Activated CD8-positive, alpha-beta T cell treated with anti-CD3 and anti-CD28 coated beads for 36 hours (primary cell): ENCODE results near the gene RGS14. TPM values are rescaled to one million over a fixed set of nuclear protein-coding genes. Genes with fewer than 3 reads are reported as not detected.

ENCODE experiments used
- ATAC-seq: fragments of 200-7000 bp; cut with Tn5 transposase; one replicate; pipeline ENCODE4 v1.10.0; 2021; ENCODE audit warnings: mild to moderate bottlenecking, moderate library complexity
- CTCF ChIA-PET: fragments of 350-600 bp; sonication (Branson Sonifier 250); formaldehyde crosslinking; loops from one replicate; lab custom pipeline; 2021; ENCODE audit warnings: antibody characterized with exemption; lab: Charles Lee
- POLR2A ChIA-PET: fragments of 350-600 bp; sonication (Branson Sonifier 250); formaldehyde crosslinking; loops from one replicate; lab custom pipeline; 2021; ENCODE audit warnings: antibody characterized with exemption; lab: Charles Lee
- DNase-seq: peaks from one replicate; pipeline ENCODE4 v3.0.0-alpha.2; 2020
- H3K27ac Mint-ChIP-seq: one replicate; pipeline ENCODE4 v1.8.0; 2021; ENCODE audit warnings: mild to moderate bottlenecking, mixed read lengths
- H3K27me3 Mint-ChIP-seq: one replicate; pipeline ENCODE4 v1.8.0; 2021; ENCODE audit warnings: mixed read lengths
- H3K36me3 Mint-ChIP-seq: one replicate; pipeline ENCODE4 v1.8.0; 2021; ENCODE audit warnings: low read depth, mixed read lengths
- H3K4me1 Mint-ChIP-seq: one replicate; pipeline ENCODE4 v1.8.0; 2021; ENCODE audit warnings: low read depth, mixed read lengths
- H3K4me3 Mint-ChIP-seq: one replicate; pipeline ENCODE4 v1.8.0; 2021; ENCODE audit warnings: mild to moderate bottlenecking, moderate library complexity, mixed read lengths
- H3K9me3 Mint-ChIP-seq: one replicate; pipeline ENCODE4 v1.8.0; 2021; ENCODE audit warnings: mixed read lengths
- intact Hi-C: fragments of 100-400 bp; cut with micrococcal nuclease; formaldehyde crosslinking; loops from one replicate; pipeline ENCODE4 v1.10.0; 2022
- total RNA-seq, 2 experiments: library from RNA; stranded (reverse); gene quantifications; one replicate each; pipeline ENCODE4 v1.2.3, GENCODE V29; 2021
- TF ChIP-seq, protein P1 (sequence below): fragments of 200-600 bp; IDR thresholded peaks from one replicate; pipeline ENCODE4 v1.8.0; 2022; ENCODE audit warnings: antibody characterized with exemption, mild to moderate bottlenecking

Gene RGS14
- total RNA-seq, 2 experiments from 2014 or later: 50.4 to 52.5 TPM

DNA sequence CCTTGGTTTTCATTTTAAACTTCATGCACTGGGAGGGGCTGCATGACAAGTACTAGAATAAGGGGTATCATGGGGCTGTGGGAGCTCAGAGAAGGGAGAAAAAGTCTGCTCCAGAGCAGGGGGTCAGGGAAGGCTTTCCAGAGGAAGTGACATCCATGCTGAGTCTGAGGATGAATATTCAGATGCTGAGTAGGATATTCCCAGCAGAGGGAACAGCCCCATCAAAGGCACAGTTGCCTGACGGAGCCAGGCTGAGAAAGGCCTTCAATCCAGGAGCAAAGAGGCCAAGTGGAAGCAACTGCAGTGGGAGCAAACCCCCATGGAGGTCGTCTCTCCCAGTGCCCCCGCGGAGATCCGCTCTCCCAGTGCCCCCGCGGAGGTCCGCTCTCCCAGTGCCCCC lies 38.4 kb downstream of the RGS14 start:
- no peak overlapping the region for H3K27ac Mint-ChIP-seq
- ATAC-seq (no peak), DNase-seq (no peak)
- no peak overlapping the region for H3K4me3 Mint-ChIP-seq
- peaks cover 1% of the 10 kb centered on the region for H3K27me3 Mint-ChIP-seq
- no peaks in the 10 kb centered on the region for H3K9me3 Mint-ChIP-seq
- POLR2A ChIA-PET: no interaction called here
- peaks cover 5% of the 10 kb centered on the region for H3K4me1 Mint-ChIP-seq
- intact Hi-C loops: loop anchor here (10.0 kb wide), 1 partner anchor 81 kb away; the partner anchor contains the start of gene MXD3
- H3K36me3 Mint-ChIP-seq: no peaks in the 10 kb centered on the region
- CTCF ChIA-PET: interaction anchor here (0.8 kb wide), 1 partner anchor 17 kb away, joined by 3 read pairs; no protein-coding TSS in a partner anchor
- TF ChIP-seq, protein P1, sequence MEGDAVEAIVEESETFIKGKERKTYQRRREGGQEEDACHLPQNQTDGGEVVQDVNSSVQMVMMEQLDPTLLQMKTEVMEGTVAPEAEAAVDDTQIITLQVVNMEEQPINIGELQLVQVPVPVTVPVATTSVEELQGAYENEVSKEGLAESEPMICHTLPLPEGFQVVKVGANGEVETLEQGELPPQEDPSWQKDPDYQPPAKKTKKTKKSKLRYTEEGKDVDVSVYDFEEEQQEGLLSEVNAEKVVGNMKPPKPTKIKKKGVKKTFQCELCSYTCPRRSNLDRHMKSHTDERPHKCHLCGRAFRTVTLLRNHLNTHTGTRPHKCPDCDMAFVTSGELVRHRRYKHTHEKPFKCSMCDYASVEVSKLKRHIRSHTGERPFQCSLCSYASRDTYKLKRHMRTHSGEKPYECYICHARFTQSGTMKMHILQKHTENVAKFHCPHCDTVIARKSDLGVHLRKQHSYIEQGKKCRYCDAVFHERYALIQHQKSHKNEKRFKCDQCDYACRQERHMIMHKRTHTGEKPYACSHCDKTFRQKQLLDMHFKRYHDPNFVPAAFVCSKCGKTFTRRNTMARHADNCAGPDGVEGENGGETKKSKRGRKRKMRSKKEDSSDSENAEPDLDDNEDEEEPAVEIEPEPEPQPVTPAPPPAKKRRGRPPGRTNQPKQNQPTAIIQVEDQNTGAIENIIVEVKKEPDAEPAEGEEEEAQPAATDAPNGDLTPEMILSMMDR: no peak

DNA sequence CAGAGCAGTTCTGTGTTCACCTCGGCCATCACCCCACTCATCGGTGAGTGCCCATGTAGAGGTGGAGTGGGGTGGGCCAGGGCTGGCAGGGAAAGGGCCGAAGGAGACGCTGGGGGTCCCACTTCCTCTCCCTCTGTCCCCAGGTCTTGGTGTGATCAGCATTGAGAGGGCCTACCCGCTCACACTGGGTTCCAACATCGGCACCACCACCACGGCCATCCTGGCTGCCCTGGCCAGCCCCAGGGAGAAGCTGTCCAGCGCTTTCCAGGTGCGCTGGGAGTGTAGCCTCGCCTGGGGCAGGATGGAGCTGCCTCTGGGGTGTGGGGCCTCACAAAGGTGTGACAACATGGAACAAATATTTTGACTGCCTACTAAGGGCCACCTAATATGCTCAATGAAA lies 39.1 kb downstream of the RGS14 start:
- no peaks in the 10 kb centered on the region for H3K4me1 Mint-ChIP-seq
- peaks cover 8% of the 10 kb centered on the region for H3K27me3 Mint-ChIP-seq
- ATAC-seq (no peak), DNase-seq (no peak)
- POLR2A ChIA-PET: no interaction called here
- CTCF ChIA-PET: no interaction called here
- TF ChIP-seq, protein P1: no peak
- no peaks in the 10 kb centered on the region for H3K36me3 Mint-ChIP-seq
- H3K9me3 Mint-ChIP-seq: no peaks in the 10 kb centered on the region
- H3K27ac Mint-ChIP-seq: no peak overlapping the region
- H3K4me3 Mint-ChIP-seq: no peak overlapping the region
- intact Hi-C loops: loop anchor here (10.0 kb wide), 1 partner anchor 82 kb away; the partner anchor contains the start of gene MXD3

GRCh38 chr5:177397875-177398390 lies 40.2 kb downstream of the RGS14 start:
- ATAC-seq (no peak), DNase-seq (no peak)
- ChIA-PET CTCF (interaction anchor here (1.3 kb wide), 1 partner anchor 28 kb away, joined by 4 read pairs; no protein-coding TSS in a partner anchor), POLR2A (interaction anchor here (1.2 kb wide), 1 partner anchor 50 kb away, joined by 5 read pairs; the partner anchor contains the start of gene PRR7)
- Mint-ChIP-seq H3K36me3 (no peaks in the 10 kb centered on the region), H3K9me3 (no peaks in the 10 kb centered on the region), H3K4me1 (peaks cover 11% of the 10 kb centered on the region), H3K27me3 (peaks cover 18% of the 10 kb centered on the region), H3K27ac (no peak overlapping the region), H3K4me3 (no peak overlapping the region)
- intact Hi-C loops: loop anchor here (10.0 kb wide), 1 partner anchor 83 kb away; the partner anchor contains the start of gene MXD3
- TF ChIP-seq, protein P1: no peak

GRCh38 chr5:177399997-177400868 lies 42.5 kb downstream of the RGS14 start, which contains the start of gene PFN3:
PFN3 (minus strand) TSS chr5:177400661; CDS start chr5:177400576, 85 bp downstream.
- POLR2A ChIA-PET: interaction anchor here (6.8 to 7.4 kb wide), 2 partner anchors 44 to 54 kb away, joined by 72 to 140 read pairs; partner anchors contain the start of gene PRR7
- TF ChIP-seq, protein P1: no peak
- H3K9me3 Mint-ChIP-seq: no peaks in the 10 kb centered on the region

More at GRCh38 chr5:177399997-177400868, 42.5 kb downstream of the RGS14 start, which contains the start of gene PFN3:
- no peak for ATAC-seq
- CTCF ChIA-PET: interaction anchor here (0.9 to 10.5 kb wide), 8 partner anchors 9 to 89 kb away, joined by 3 to 415 read pairs (median 62); partner anchors contain the start of genes GRK6, MXD3 and PRR7
- Mint-ChIP-seq H3K27ac (no peak within 1 kb of the TSS), H3K27me3 (peaks cover 23% of the 10 kb centered on the region), H3K4me3 (no peak within 1 kb of the TSS), H3K36me3 (no peaks in the 10 kb centered on the region), H3K4me1 (peaks cover 19% of the 10 kb centered on the region)
- intact Hi-C loops: loop anchor here (10.0 kb wide), 1 partner anchor 85 kb away; the partner anchor contains the start of gene MXD3
- peak; percentile 47 for DNase-seq
